ENCODE measurements around the gene FRAT1. TPM values are rescaled to one million over a fixed set of nuclear protein-coding genes. Genes with fewer than 3 reads are reported as not detected.

FRAT1 gene
- total RNA-seq, 1 donor from 2014 or later, result 3.3 TPM

DNA sequence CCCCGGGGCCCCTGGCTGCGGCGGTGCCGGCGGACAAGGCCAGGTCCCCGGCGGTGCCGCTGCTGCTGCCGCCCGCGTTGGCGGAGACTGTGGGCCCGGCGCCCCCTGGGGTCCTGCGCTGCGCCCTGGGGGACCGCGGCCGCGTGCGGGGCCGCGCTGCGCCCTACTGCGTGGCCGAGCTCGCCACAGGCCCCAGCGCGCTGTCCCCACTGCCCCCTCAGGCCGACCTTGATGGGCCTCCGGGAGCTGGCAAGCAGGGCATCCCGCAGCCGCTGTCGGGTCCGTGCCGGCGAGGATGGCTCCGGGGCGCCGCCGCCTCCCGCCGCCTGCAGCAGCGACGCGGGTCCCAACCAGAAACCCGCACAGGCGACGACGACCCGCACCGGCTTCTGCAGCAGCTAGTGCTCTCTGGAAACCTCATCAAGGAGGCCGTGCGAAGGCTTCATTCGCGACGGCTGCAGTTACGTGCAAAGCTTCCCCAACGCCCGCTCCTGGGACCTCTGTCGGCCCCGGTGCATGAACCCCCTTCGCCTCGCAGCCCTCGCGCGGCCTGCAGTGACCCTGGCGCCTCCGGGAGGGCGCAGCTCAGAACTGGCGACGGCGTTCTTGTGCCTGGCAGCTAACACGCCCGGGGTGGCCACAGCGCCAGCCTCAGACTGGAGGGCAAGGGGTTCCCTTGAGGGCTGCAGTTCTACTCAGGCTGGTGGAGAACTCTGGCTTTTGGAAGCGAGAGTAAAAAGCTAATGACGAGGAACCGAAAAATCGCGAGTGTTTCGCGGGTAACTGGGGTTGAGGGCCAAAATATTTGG is 804 bp downstream of the FRAT1 start:
- Mint-ChIP-seq H3K4me1 (ENCODE audit: low read depth) (peaks cover 26% of the 10 kb centered on the region), H3K27ac (peak overlapping the region; percentile 86), H3K4me3 (peak overlapping the region; percentile 87), H3K9me3 (no peaks in the 10 kb centered on the region), H3K27me3 (ENCODE audit: insufficient read depth) (peaks cover 24% of the 10 kb centered on the region), H3K36me3 (ENCODE audit: low read depth) (peaks cover 2% of the 10 kb centered on the region)
- peak; percentile 39 for DNase-seq (ENCODE audit: low spot score)
- intact Hi-C loops (cut with micrococcal nuclease), result loop anchor here (1.0 to 5.0 kb wide), 3 partner anchors 81 to 322 kb away; partner anchors contain the start of genes MMS19, PI4K2A, RRP12 and UBTD1

- H3K9me3 Mint-ChIP-seq, result no peaks in the 10 kb centered on the region
- H3K4me3 Mint-ChIP-seq, result peak overlapping the region; percentile 87
- peak overlapping the region; percentile 86 for H3K27ac Mint-ChIP-seq
- H3K27me3 Mint-ChIP-seq (ENCODE audit: insufficient read depth), result peaks cover 23% of the 10 kb centered on the region
- peaks cover 26% of the 10 kb centered on the region for H3K4me1 Mint-ChIP-seq (ENCODE audit: low read depth)
- H3K36me3 Mint-ChIP-seq (ENCODE audit: low read depth), result peaks cover 2% of the 10 kb centered on the region
- DNase-seq (ENCODE audit: low spot score), result no peak
- intact Hi-C loops (cut with micrococcal nuclease), result loop anchor here (1.0 to 2.0 kb wide), 2 partner anchors 13 to 178 kb away; partner anchors contain the start of genes MMS19 and UBTD1
Measured at GRCh38 chr10:97320480-97321031, 1.5 kb downstream of the FRAT1 start.

- Mint-ChIP-seq H3K27me3 (ENCODE audit: insufficient read depth) (peaks cover 19% of the 10 kb centered on the region), H3K4me1 (ENCODE audit: low read depth) (peaks cover 30% of the 10 kb centered on the region), H3K4me3 (peak overlapping the region; percentile 87), H3K36me3 (ENCODE audit: low read depth) (peaks cover 2% of the 10 kb centered on the region), H3K9me3 (no peaks in the 10 kb centered on the region), H3K27ac (peak overlapping the region; percentile 86)
- intact Hi-C loops (cut with micrococcal nuclease), result loop anchor here (1.0 to 2.0 kb wide), 2 partner anchors 12 to 178 kb away; partner anchors contain the start of genes MMS19 and UBTD1
- no peak for DNase-seq (ENCODE audit: low spot score)
Measured at GRCh38 chr10:97321032-97321803, 2.1 kb downstream of the FRAT1 start.

GRCh38 chr10:97321804-97322190 is 2.7 kb downstream of the FRAT1 start:
- DNase-seq (ENCODE audit: low spot score), result no peak
- intact Hi-C loops (cut with micrococcal nuclease), result loop anchor here (1.0 to 2.0 kb wide), 2 partner anchors 12 to 177 kb away; partner anchors contain the start of genes MMS19 and UBTD1
- H3K27me3 Mint-ChIP-seq (ENCODE audit: insufficient read depth), result peaks cover 19% of the 10 kb centered on the region

DNA sequence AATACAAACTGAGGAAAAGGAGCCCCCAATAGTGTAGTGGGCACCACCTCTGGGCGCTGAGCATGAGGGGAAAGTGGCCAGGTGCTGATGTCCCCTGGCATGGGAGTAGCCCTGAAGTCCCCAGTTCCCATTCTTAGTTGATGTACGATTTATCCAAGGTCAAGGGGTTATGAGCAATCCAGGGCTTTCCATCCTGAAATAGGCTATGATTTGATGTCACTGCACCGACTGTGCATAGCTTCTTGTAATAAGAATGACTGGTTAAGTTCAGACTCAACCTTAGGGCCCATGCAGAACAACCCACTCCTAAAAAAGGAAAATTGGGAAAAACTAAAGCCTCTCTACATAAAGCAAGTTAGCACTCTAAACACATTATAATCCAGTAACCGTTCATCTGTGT is 4.4 kb downstream of the FRAT1 start:
- Mint-ChIP-seq H3K4me3 (no peak overlapping the region), H3K27me3 (ENCODE audit: insufficient read depth) (peaks cover 18% of the 10 kb centered on the region)
- intact Hi-C loops (cut with micrococcal nuclease), result no loop called here

More at GRCh38 chr10:97321804-97322190, 2.7 kb downstream of the FRAT1 start:
- Mint-ChIP-seq H3K4me3 (peak overlapping the region; percentile 39), H3K27ac (peak overlapping the region; percentile 48), H3K9me3 (no peaks in the 10 kb centered on the region), H3K36me3 (ENCODE audit: low read depth) (peaks cover 2% of the 10 kb centered on the region), H3K4me1 (ENCODE audit: low read depth) (peaks cover 33% of the 10 kb centered on the region)

DNA sequence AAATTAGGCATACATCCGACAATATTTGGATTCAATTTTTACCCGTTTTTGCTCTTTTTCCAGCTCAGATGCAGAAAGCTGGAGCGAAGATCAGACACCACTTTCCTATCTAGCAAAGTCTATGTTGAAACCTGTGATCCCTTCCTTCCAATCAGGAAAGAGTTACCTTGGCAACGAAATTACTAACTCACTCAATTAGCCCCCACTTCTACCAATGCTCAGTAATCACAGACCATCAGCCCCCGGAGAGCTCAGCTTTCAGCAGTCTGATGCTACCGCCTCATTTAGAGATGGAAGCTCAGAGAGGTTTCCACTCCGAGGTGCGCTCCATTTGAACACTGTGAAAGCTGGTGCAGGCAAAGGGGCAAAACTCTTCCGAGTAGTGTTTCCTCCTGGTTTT is 6.7 kb downstream of the FRAT1 start:
- Mint-ChIP-seq H3K9me3 (no peaks in the 10 kb centered on the region), H3K4me3 (no peak overlapping the region), H3K27me3 (ENCODE audit: insufficient read depth) (peaks cover 11% of the 10 kb centered on the region), H3K4me1 (ENCODE audit: low read depth) (peaks cover 50% of the 10 kb centered on the region), H3K36me3 (ENCODE audit: low read depth) (peaks cover 9% of the 10 kb centered on the region), H3K27ac (no peak overlapping the region)
- intact Hi-C loops (cut with micrococcal nuclease), result no loop called here
- DNase-seq (ENCODE audit: low spot score), result no peak

More for the DNA sequence above, 4.4 kb downstream of the FRAT1 start:
- H3K27ac Mint-ChIP-seq, result no peak overlapping the region
- H3K36me3 Mint-ChIP-seq (ENCODE audit: low read depth), result peaks cover 4% of the 10 kb centered on the region
- H3K4me1 Mint-ChIP-seq (ENCODE audit: low read depth), result peaks cover 48% of the 10 kb centered on the region
- no peaks in the 10 kb centered on the region for H3K9me3 Mint-ChIP-seq
- no peak for DNase-seq (ENCODE audit: low spot score)

GRCh38 chr10:97327348-97328294 is 8.6 kb downstream of the FRAT1 start:
- Mint-ChIP-seq H3K9me3 (no peaks in the 10 kb centered on the region), H3K27me3 (ENCODE audit: insufficient read depth) (no peaks in the 10 kb centered on the region), H3K27ac (peak overlapping the region; percentile 84), H3K36me3 (ENCODE audit: low read depth) (peaks cover 15% of the 10 kb centered on the region), H3K4me1 (ENCODE audit: low read depth) (peaks cover 52% of the 10 kb centered on the region), H3K4me3 (no peak overlapping the region)
- no peak for DNase-seq (ENCODE audit: low spot score)
- intact Hi-C loops (cut with micrococcal nuclease), result no loop called here

DNA sequence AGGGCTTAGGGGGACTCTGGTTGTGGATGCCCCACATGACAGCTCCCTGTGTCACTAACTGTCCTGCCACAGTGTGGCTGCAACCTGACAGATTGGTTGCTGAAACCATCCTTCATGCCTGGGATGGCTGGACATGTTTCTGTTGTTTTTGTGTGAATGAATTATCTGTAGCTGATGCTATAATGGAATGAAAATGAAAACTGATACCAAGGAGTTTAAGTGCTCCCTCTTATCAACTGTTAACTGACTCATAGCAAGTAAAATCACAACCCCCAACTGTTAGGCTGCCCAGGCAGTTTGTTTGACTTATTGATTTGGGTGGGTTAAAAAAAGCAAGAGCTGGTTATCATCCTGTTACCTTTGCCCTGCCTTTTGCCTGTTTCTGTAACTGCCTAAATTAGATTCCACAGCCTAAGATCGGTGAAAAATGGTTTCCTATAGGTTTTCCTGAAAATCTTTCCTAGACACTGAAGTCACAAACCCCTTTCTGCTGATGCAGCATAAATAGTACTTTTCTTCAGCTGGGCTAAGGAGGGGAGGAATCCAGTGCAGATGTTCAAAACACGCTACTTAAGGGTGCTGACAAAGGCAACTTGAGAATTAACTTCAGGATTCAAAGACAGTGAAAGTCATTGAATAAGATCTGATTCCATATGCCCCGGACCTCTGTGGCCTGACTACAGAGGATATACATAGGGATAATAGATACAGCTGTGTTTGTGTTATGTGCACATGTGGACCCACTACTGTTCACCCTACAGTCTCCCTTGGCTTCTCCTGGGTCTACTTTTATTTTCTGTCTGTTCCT is 9.8 kb downstream of the FRAT1 start:
- Mint-ChIP-seq H3K27me3 (ENCODE audit: insufficient read depth) (no peaks in the 10 kb centered on the region), H3K4me3 (no peak overlapping the region), H3K27ac (peak overlapping the region; percentile 15), H3K4me1 (ENCODE audit: low read depth) (peaks cover 63% of the 10 kb centered on the region), H3K36me3 (ENCODE audit: low read depth) (peaks cover 15% of the 10 kb centered on the region), H3K9me3 (no peaks in the 10 kb centered on the region)
- intact Hi-C loops (cut with micrococcal nuclease), result no loop called here
- DNase-seq (ENCODE audit: low spot score), result no peak

DNA sequence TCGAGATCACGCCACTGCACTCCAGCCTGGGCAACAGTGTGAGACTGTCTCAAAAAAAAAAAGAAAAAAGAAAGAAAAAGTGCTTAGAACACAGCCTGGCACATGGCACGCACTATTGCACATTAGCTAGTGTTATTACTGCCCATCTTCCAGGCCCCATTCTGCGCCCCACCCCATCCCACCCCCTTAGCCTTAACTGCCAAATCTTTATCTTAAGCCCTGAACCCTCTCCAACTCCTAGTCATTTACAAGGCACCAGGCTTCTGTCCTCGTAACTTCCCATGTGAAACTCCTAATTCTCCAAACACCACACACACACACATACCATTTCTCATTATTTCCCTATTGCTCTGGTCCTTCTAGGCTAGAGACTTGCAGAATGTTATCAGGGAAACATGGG is 10.7 kb downstream of the FRAT1 start:
- no peaks in the 10 kb centered on the region for H3K9me3 Mint-ChIP-seq
- no peak overlapping the region for H3K27ac Mint-ChIP-seq
- H3K4me3 Mint-ChIP-seq, result no peak overlapping the region
- peaks cover 63% of the 10 kb centered on the region for H3K4me1 Mint-ChIP-seq (ENCODE audit: low read depth)
- peaks cover 15% of the 10 kb centered on the region for H3K36me3 Mint-ChIP-seq (ENCODE audit: low read depth)
- intact Hi-C loops (cut with micrococcal nuclease), result loop anchor here (5.0 to 10.0 kb wide), 2 partner anchors 355 to 742 kb away; partner anchors contain the start of gene TM9SF3
- DNase-seq (ENCODE audit: low spot score), result no peak
- no peaks in the 10 kb centered on the region for H3K27me3 Mint-ChIP-seq (ENCODE audit: insufficient read depth)

- Mint-ChIP-seq H3K27me3 (ENCODE audit: insufficient read depth) (peaks cover 6% of the 10 kb centered on the region), H3K4me3 (peak overlapping the region; percentile 54), H3K9me3 (no peaks in the 10 kb centered on the region), H3K4me1 (ENCODE audit: low read depth) (peaks cover 64% of the 10 kb centered on the region), H3K36me3 (ENCODE audit: low read depth) (peaks cover 15% of the 10 kb centered on the region), H3K27ac (no peak overlapping the region)
- DNase-seq (ENCODE audit: low spot score), result no peak
- intact Hi-C loops (cut with micrococcal nuclease), result loop anchor here (5.0 to 10.0 kb wide), 2 partner anchors 356 to 744 kb away; partner anchors contain the start of gene TM9SF3
Measured at GRCh38 chr10:97331153-97331703, 12.2 kb downstream of the FRAT1 start.
